ENCODE data around the gene MLKL.

Gene MLKL

GRCh38 chr16:74734361-74735161 is 33.9 kb upstream of the MLKL start:
- FAIRE-seq (no peak), DNase-seq (ENCODE audit: insufficient read length, low spot score) (no peak)
- TF ChIP-seq TAF1 (IDR thresholded peaks at IDR 0.05; ENCODE audit: low read depth, low read length) (no peak), POU2F2 (IDR thresholded peaks at IDR 0.05; ENCODE audit: low read depth, low read length) (no peak), POLR2AphosphoS5 (IDR thresholded peaks at IDR 0.05; ENCODE audit: low read depth, low read length) (no peak), PAX5 (IDR thresholded peaks at IDR 0.05; ENCODE audit: insufficient read depth, low read length, severe bottlenecking) (no peak), POLR2A (IDR thresholded peaks at IDR 0.05; ENCODE audit: low read depth, low read length) (no peak)

GRCh38 chr16:74732707-74733350 is 32.2 kb upstream of the MLKL start:
- peak; percentile 75 for FAIRE-seq
- DNase-seq (ENCODE audit: insufficient read length, low spot score): no peak
- TF ChIP-seq POLR2AphosphoS5 (IDR thresholded peaks at IDR 0.05; ENCODE audit: low read depth, low read length): no peak
- no peak for TF ChIP-seq POU2F2 (IDR thresholded peaks at IDR 0.05; ENCODE audit: low read depth, low read length)
- TF ChIP-seq SPI1 (IDR thresholded peaks at IDR 0.05; ENCODE audit: low read depth, low read length): no peak
- no peak for TF ChIP-seq TAF1 (IDR thresholded peaks at IDR 0.05; ENCODE audit: low read depth, low read length)
- no peak for TF ChIP-seq POLR2A (IDR thresholded peaks at IDR 0.05; ENCODE audit: low read depth, low read length)
- TF ChIP-seq PAX5 (IDR thresholded peaks at IDR 0.05; ENCODE audit: insufficient read depth, low read length, severe bottlenecking): no peak

- TF ChIP-seq POU2F2 (IDR thresholded peaks at IDR 0.05; ENCODE audit: low read depth, low read length) (no peak), SPI1 (IDR thresholded peaks at IDR 0.05; ENCODE audit: low read depth, low read length) (no peak), TAF1 (IDR thresholded peaks at IDR 0.05; ENCODE audit: low read depth, low read length) (no peak), POLR2AphosphoS5 (IDR thresholded peaks at IDR 0.05; ENCODE audit: low read depth, low read length) (no peak), POLR2A (IDR thresholded peaks at IDR 0.05; ENCODE audit: low read depth, low read length) (no peak), PAX5 (IDR thresholded peaks at IDR 0.05; ENCODE audit: insufficient read depth, low read length, severe bottlenecking) (no peak)
- no peak for FAIRE-seq
- DNase-seq (ENCODE audit: insufficient read length, low spot score): no peak
Observed at GRCh38 chr16:74731853-74732477, 31.3 kb upstream of the MLKL start.

GRCh38 chr16:74729783-74730683 is 29.4 kb upstream of the MLKL start:
- no peak for FAIRE-seq
- TF ChIP-seq TAF1 (IDR thresholded peaks at IDR 0.05; ENCODE audit: low read depth, low read length) (no peak), POLR2A (IDR thresholded peaks at IDR 0.05; ENCODE audit: low read depth, low read length) (no peak), SPI1 (IDR thresholded peaks at IDR 0.05; ENCODE audit: low read depth, low read length) (no peak), POLR2AphosphoS5 (IDR thresholded peaks at IDR 0.05; ENCODE audit: low read depth, low read length) (no peak)

GRCh38 chr16:74727903-74728302 is 27.2 kb upstream of the MLKL start:
- FAIRE-seq: no peak
- TF ChIP-seq POLR2A (IDR thresholded peaks at IDR 0.05; ENCODE audit: low read depth, low read length) (no peak), POLR2AphosphoS5 (IDR thresholded peaks at IDR 0.05; ENCODE audit: low read depth, low read length) (no peak), TAF1 (IDR thresholded peaks at IDR 0.05; ENCODE audit: low read depth, low read length) (no peak), PAX5 (IDR thresholded peaks at IDR 0.05; ENCODE audit: insufficient read depth, low read length, severe bottlenecking) (no peak), SPI1 (IDR thresholded peaks at IDR 0.05; ENCODE audit: low read depth, low read length) (no peak), POU2F2 (IDR thresholded peaks at IDR 0.05; ENCODE audit: low read depth, low read length) (no peak)

More at GRCh38 chr16:74729783-74730683, 29.4 kb upstream of the MLKL start:
- no peak for DNase-seq (ENCODE audit: insufficient read length, low spot score)

GRCh38 chr16:74726716-74727115 is 26.1 kb upstream of the MLKL start:
- DNase-seq (ENCODE audit: insufficient read length, low spot score): no peak
- FAIRE-seq: no peak
- no peak for TF ChIP-seq POU2F2 (IDR thresholded peaks at IDR 0.05; ENCODE audit: low read depth, low read length)
- no peak for TF ChIP-seq POLR2A (IDR thresholded peaks at IDR 0.05; ENCODE audit: low read depth, low read length)
- no peak for TF ChIP-seq PAX5 (IDR thresholded peaks at IDR 0.05; ENCODE audit: insufficient read depth, low read length, severe bottlenecking)
- TF ChIP-seq POLR2AphosphoS5 (IDR thresholded peaks at IDR 0.05; ENCODE audit: low read depth, low read length): no peak
- no peak for TF ChIP-seq SPI1 (IDR thresholded peaks at IDR 0.05; ENCODE audit: low read depth, low read length)
- no peak for TF ChIP-seq TAF1 (IDR thresholded peaks at IDR 0.05; ENCODE audit: low read depth, low read length)

More at GRCh38 chr16:74727903-74728302, 27.2 kb upstream of the MLKL start:
- DNase-seq (ENCODE audit: insufficient read length, low spot score): no peak

GRCh38 chr16:74725651-74726455 is 25.2 kb upstream of the MLKL start:
- TF ChIP-seq PAX5 (IDR thresholded peaks at IDR 0.05; ENCODE audit: insufficient read depth, low read length, severe bottlenecking) (no peak), POLR2AphosphoS5 (IDR thresholded peaks at IDR 0.05; ENCODE audit: low read depth, low read length) (no peak), TAF1 (IDR thresholded peaks at IDR 0.05; ENCODE audit: low read depth, low read length) (no peak), POU2F2 (IDR thresholded peaks at IDR 0.05; ENCODE audit: low read depth, low read length) (no peak), SPI1 (IDR thresholded peaks at IDR 0.05; ENCODE audit: low read depth, low read length) (no peak), POLR2A (IDR thresholded peaks at IDR 0.05; ENCODE audit: low read depth, low read length) (no peak)
- DNase-seq (ENCODE audit: insufficient read length, low spot score) (no peak), FAIRE-seq (no peak)

All from GM12891 (cell line).